MM.1S (cell line): ENCODE measurements around the gene ZNF488.

ENCODE experiments used
- CTCF ChIP-seq: fragments of 300-600 bp; sonication (generic); IDR thresholded peaks from 2 replicates; pipeline ENCODE4 v1.5.1; 2016; ENCODE audit warnings: antibody characterized with exemption, low read length, mixed read lengths
- EZH2 ChIP-seq: fragments of 300-600 bp; sonication (generic); optimal IDR thresholded peaks from 2 replicates; pipeline ENCODE3; 2017; ENCODE audit warnings: low read depth, mild to moderate bottlenecking, antibody characterized with exemption, low read length, mixed read lengths

- TF ChIP-seq CTCF, result no peak
- no peak for TF ChIP-seq EZH2
Observed at GRCh38 chr10:47413531-47414226, 29.6 kb upstream of the ZNF488 start.
